NT2/D1 (cell line): ENCODE measurements around the gene TOM1L1.

Source experiments
- DNase-seq: peaks from one replicate; pipeline ENCODE4 v3.0.0-alpha.2; 2011; ENCODE audit warnings: low read depth, low spot score
- H3K27me3 ChIP-seq: 2 replicates; pipeline ENCODE4 v1.6.0; 2011; ENCODE audit warnings: mild to moderate bottlenecking; ENCODE audit not compliant: insufficient read length, insufficient read depth
- H3K36me3 ChIP-seq: 2 replicates; pipeline ENCODE4 v1.6.1; 2011; ENCODE audit warnings: mild to moderate bottlenecking, low read length, mixed read lengths; ENCODE audit not compliant: insufficient read depth, insufficient read length
- H3K4me1 ChIP-seq: 2 replicates; pipeline ENCODE4 v1.5.1; 2011; ENCODE audit not compliant: insufficient read depth, insufficient read length
- H3K4me3 ChIP-seq: 2 replicates; pipeline ENCODE4 v1.5.1; 2011; ENCODE audit warnings: low read depth; ENCODE audit not compliant: insufficient read length
- H3K9ac ChIP-seq: 2 replicates; pipeline ENCODE4 v1.6.0; 2011; ENCODE audit warnings: low read depth; ENCODE audit not compliant: insufficient read length
- H3K9me3 ChIP-seq: 2 replicates; pipeline ENCODE4 v1.5.1; 2011; ENCODE audit warnings: mild to moderate bottlenecking, low read length; ENCODE audit not compliant: insufficient read depth
- SUZ12 ChIP-seq: IDR thresholded peaks from 2 replicates; pipeline ENCODE4 v1.6.1; 2011; ENCODE audit not compliant: insufficient read length, insufficient read depth; ENCODE audit errors: extremely low read depth
- YY1 ChIP-seq: IDR thresholded peaks from 2 replicates; pipeline ENCODE4 v1.6.1; 2011; ENCODE audit not compliant: insufficient read length, insufficient read depth
- ZNF274 ChIP-seq: IDR thresholded peaks from 2 replicates; pipeline ENCODE4 v1.6.1; 2011; ENCODE audit warnings: mild to moderate bottlenecking, low read depth, low read length

Gene TOM1L1

GRCh38 chr17:54996441-54996840 is 95.8 kb downstream of the TOM1L1 start:
- no peak overlapping the region for H3K9ac ChIP-seq
- TF ChIP-seq SUZ12 (no peak), YY1 (no peak), ZNF274 (no peak)
- peaks cover 45% of the 10 kb centered on the region for H3K36me3 ChIP-seq
- H3K27me3 ChIP-seq = no peaks in the 10 kb centered on the region
- no peaks in the 10 kb centered on the region for H3K9me3 ChIP-seq
- DNase-seq = no peak
- H3K4me1 ChIP-seq = no peaks in the 10 kb centered on the region
- no peak overlapping the region for H3K4me3 ChIP-seq

DNA sequence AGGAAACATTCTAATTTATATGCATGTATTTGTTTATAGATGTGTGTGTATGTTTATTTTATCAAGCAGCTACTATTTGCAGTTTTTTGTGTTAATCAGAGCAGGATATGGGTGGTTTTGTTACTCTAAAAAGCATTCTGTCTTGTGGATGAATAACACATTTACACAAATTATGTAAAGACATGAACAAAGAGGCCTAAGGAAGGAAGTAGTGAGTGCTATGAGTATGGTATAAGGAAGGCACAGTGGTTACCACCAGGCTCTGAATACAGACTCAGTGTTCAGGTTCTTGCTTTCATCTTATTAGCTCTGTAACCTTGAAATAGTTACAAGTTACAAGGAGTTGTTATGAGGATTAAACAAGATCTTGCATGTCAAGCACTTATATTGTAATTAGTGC is 101.8 kb downstream of the TOM1L1 start:
- no peaks in the 10 kb centered on the region; the same call in 1 of the 2 replicates for H3K9me3 ChIP-seq
- H3K9ac ChIP-seq = no peak overlapping the region
- H3K36me3 ChIP-seq = peaks cover 22% of the 10 kb centered on the region
- TF ChIP-seq SUZ12 = no peak
- no peak for TF ChIP-seq ZNF274
- TF ChIP-seq YY1 = no peak
- H3K4me1 ChIP-seq = no peaks in the 10 kb centered on the region
- no peaks in the 10 kb centered on the region for H3K27me3 ChIP-seq
- H3K4me3 ChIP-seq = no peak overlapping the region
- no peak for DNase-seq

GRCh38 chr17:55004484-55004883 is 103.8 kb downstream of the TOM1L1 start:
- Histone ChIP-seq H3K4me1 (no peaks in the 10 kb centered on the region), H3K27me3 (no peaks in the 10 kb centered on the region), H3K9me3 (no peaks in the 10 kb centered on the region; the same call in 1 of the 2 replicates), H3K4me3 (no peak overlapping the region), H3K9ac (no peak overlapping the region), H3K36me3 (peaks cover 22% of the 10 kb centered on the region)
- no peak for DNase-seq
- TF ChIP-seq ZNF274 = no peak
- no peak for TF ChIP-seq SUZ12
- TF ChIP-seq YY1 = no peak

- no peaks in the 10 kb centered on the region for H3K4me1 ChIP-seq
- H3K9ac ChIP-seq = no peak overlapping the region
- no peak overlapping the region for H3K4me3 ChIP-seq
- H3K27me3 ChIP-seq = no peaks in the 10 kb centered on the region
- no peak for TF ChIP-seq YY1
- no peak for TF ChIP-seq SUZ12
- no peak for TF ChIP-seq ZNF274
- peaks cover under 1% of the 10 kb centered on the region for H3K9me3 ChIP-seq
- peaks cover 14% of the 10 kb centered on the region for H3K36me3 ChIP-seq
- peak; percentile 8 for DNase-seq
These were observed 104.9 kb downstream of the TOM1L1 start for GRCh38 chr17:55005520-55005919.
